ENCODE results near the gene GTF2A1.
"Not testable (repeated sequence)": the region's sequence is repeated elsewhere in the genome, so short reads cannot be mapped to it uniquely, and the experiment has no call there.

GTF2A1 gene

DNA sequence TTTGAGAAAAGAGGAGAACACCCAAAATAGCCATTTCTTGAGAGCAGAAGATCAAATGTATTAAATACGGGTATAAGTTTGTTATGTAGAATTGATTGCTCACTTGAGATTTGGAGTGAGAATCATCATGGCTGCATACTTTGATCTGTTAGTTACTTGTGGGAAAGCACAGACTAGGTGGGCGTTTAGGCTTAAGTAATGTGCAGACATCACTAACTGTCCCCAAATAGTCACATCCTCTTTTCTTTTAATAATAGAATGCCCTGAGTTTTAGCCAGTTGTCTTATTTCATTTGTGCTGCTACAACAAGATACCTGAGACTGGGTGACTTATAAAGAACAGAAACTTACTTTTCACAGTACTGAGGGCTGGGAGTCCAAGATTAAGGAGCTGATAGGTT lies 14.3 kb upstream of the GTF2A1 start:
- no peak for DNase-seq
- in situ Hi-C loops (cut with MboI; ENCODE audit: low pct_unique_long_range_greater_than_20kb, low sequenced_read_pairs) = no loop called here

DNA sequence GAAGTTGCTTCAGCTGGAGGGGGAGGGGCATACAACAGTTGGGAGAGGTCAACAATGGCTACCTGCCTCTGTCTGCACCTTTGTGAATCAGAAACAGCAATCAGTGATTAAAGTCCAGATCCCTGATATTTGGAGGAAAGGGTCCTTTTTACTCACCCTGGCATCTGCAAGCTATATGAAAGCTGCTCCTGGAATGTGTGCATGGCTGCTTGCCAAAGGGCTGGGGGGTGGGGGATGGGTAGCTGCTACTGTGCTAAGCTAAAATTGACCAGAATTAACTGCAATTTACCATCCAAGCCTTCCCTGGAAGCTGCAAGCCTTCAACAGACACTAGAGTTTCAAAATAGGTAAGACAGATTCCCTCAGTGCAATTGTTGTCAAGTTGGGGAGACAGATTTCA lies 13.5 kb upstream of the GTF2A1 start:
- no peak for DNase-seq
- in situ Hi-C loops (cut with MboI; ENCODE audit: low pct_unique_long_range_greater_than_20kb, low sequenced_read_pairs) = no loop called here

DNA sequence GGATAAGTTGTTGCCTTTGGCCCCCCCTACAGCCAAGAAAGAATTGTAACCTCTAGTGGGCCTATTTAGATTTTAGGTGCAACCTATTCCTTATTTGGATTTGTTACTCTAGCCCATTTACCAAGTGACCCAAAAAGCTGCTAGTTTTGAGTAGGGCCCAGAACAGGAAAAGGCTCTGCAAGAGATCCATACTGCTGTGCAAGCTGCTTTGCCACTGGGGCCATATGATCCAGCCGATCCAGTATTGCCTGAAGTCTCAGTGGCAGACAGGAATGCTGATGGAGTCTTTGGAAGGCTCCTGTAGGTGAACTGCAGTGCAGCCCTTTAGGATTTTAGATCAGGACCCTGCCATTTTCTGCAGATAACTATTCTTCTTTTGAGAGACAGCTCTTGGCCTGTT lies 12.9 kb upstream of the GTF2A1 start:
- in situ Hi-C loops (cut with MboI; ENCODE audit: low pct_unique_long_range_greater_than_20kb, low sequenced_read_pairs) = no loop called here
- DNase-seq = no peak

DNA sequence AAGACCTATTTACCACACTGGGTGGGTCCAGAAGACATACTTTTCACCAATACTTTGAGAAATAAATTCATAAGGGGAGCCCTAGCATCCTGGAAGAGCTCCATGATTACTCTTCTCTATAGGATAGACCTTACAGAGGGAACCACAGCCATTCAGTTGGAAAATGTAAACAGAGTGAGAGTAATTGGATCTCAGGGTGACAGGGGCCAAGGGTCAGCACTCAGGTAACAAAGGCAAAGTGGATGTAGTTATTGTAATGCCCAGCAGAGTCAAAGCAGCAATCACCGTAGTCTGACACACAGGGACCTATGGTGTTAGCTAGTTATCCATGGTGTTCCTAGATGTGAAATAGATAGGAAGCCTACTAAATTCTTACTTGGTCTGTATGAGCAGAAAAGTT lies 10.8 kb upstream of the GTF2A1 start:
- in situ Hi-C loops (cut with MboI; ENCODE audit: low pct_unique_long_range_greater_than_20kb, low sequenced_read_pairs) = no loop called here
- no peak for DNase-seq

DNA sequence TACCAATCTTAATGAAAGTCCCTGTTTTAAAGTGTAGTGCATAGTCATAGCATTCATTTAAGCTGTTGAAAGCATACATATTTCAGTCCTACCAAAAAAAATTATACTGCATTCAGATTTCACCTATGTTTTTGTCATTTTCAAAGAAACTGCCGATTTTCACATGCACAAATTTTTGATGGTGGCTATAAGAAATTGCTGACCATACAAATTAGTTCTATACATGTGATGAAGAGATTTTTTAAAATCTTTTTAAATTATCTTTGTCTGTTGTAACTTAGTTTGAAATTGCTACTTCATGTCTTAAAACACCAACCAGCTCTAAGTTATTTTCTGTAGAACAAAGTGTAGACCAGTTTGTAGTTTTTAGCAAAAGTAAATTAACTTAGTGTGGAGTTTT lies 3.5 kb upstream of the GTF2A1 start:
- in situ Hi-C loops (cut with MboI; ENCODE audit: low pct_unique_long_range_greater_than_20kb, low sequenced_read_pairs) = no loop called here
- DNase-seq = no peak

DNA sequence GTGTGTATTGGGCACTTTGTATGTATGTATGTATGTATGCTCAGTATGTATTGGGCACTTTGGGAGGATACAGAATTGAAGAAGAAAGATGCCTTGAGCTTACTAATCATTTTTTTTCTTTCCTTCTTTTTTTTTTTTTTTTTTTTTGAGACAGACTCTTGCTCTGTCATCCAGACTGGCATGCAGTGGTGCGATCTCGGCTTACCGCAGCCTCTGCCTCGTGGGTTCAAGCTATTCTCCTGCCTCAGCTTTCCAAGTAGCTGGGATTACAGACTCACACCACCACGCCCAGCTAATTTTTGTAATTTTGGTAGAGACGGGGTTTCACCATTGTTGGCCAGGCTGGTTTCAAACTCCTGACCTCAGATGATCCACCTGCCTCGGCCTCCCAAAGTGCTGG lies 3.0 kb upstream of the GTF2A1 start:
- in situ Hi-C loops (cut with MboI; ENCODE audit: low pct_unique_long_range_greater_than_20kb, low sequenced_read_pairs); DNase-seq: not testable (repeated sequence)

DNA sequence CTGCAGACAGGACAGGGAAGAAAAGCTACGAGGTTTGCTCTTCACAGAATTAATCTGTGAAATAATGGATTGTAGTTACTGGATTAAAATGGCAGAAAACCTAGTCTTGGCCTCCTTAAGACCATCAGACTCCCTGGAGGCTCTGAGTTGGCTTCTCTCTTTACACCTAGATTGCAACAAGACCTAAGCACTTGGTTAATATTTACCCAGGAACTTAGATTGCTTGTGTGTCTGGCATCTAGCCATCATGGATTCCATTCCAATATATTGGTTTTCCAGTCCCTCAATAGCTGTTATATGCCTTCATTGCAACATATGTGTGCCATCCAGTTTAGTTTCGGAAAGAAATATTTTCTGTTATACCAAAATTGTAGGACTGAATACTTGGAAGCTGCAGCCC lies 1.9 kb upstream of the GTF2A1 start:
- no peak for DNase-seq
- in situ Hi-C loops (cut with MboI; ENCODE audit: low pct_unique_long_range_greater_than_20kb, low sequenced_read_pairs) = no loop called here

DNA sequence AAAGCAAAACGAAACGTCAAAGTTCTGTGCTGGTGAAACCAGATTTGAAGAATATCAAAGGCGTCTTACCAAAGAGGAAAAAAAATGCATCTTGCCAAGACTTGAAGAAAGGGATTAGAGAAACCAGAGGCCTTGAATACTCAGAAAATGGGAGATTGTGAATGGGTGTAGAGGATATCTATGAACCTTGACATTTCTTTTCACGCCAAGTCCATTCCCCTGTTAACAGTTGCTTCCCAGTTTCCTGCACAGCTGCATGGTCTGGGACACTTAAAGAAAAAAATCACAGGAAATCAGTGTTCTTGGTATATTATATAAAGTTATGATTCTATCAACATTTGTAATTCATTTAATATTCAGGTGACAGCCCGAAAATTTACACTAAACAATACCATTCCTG lies 1.4 kb upstream of the GTF2A1 start:
- no peak for DNase-seq
- in situ Hi-C loops (cut with MboI; ENCODE audit: low pct_unique_long_range_greater_than_20kb, low sequenced_read_pairs) = no loop called here

DNA sequence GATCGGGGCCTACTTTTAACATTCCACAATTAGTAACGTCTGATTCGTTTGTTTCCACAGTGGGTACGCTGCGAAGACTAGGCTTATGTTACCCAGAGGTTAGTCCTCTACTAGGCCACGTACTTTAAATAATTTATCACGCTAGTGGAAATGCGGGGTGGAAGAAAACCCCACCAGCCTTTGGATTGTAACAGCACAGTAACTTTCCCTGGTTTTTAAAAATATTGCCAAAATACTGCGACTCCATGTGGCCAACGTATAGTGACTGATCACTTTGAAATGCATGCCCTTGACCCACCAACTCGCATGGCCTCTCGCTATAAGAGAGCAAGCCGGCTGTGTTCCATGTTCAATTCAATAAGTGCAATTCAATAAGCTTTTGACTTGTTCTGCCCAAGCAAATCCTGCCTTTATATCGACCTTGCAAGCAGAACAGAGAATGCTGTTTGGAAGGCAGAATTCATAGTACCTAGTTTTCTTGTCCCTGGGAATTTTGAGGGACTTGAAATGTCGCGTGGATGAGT lies 882 bp upstream of the GTF2A1 start:
- DNase-seq = no peak
- in situ Hi-C loops (cut with MboI; ENCODE audit: low pct_unique_long_range_greater_than_20kb, low sequenced_read_pairs) = no loop called here

DNA sequence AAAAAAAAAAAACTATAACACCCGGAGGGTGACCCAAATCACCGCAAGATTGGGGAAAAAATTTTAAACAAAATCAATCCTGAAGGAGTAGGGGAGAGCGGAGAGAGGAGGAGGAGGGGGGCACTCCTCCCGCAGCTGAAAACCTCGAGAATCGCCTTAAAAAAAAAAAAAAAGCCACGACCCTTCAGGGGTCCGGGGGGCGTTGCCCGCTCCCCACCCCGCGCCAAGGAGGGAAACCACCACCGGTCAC lies 254 bp downstream of the GTF2A1 start:
- in situ Hi-C loops (cut with MboI; ENCODE audit: low pct_unique_long_range_greater_than_20kb, low sequenced_read_pairs) = no loop called here

DNA sequence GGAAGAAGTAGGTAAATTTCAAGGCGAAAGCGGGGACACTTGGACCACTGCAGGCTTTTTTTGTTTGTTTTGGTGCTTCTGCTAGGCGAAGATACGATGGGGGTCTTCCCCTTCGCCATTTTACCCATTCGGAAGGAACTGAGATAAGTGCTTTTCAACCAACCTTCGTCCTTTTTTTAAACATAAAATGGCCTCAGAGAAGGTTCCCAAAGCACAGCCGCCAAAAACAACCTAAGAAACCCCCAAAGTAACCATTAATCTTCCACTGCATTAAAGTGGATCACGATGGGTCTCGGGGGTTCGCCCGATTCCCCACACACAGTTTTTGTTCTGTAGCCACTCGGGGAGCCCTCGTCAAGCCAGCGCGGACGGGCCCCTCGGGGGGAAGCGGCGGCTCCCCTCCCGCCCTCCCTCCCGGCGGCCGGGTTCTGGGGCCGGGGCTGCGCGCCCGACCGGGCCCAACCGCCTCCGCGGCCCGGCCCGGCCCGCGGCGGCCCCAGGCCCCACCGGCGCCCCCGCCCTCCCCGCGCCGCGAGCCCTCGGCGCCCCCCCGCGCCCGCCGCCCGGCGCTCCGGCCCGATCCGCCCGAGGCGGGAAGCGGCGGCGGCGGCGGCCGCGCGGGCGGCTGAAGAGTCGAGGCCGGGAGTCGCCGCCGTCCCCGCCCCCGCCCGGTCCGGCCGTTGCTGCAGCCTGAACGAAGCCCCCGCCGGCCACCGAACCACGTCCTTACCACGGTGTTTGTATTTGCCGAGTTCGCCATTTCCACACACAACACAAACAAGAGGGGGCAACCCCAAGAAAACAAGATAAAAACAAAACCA lies 790 bp downstream of the GTF2A1 start:
- in situ Hi-C loops (cut with MboI; ENCODE audit: low pct_unique_long_range_greater_than_20kb, low sequenced_read_pairs) = no loop called here
- no peak for DNase-seq

More for the DNA sequence above, 254 bp downstream of the GTF2A1 start:
- DNase-seq = no peak

DNA sequence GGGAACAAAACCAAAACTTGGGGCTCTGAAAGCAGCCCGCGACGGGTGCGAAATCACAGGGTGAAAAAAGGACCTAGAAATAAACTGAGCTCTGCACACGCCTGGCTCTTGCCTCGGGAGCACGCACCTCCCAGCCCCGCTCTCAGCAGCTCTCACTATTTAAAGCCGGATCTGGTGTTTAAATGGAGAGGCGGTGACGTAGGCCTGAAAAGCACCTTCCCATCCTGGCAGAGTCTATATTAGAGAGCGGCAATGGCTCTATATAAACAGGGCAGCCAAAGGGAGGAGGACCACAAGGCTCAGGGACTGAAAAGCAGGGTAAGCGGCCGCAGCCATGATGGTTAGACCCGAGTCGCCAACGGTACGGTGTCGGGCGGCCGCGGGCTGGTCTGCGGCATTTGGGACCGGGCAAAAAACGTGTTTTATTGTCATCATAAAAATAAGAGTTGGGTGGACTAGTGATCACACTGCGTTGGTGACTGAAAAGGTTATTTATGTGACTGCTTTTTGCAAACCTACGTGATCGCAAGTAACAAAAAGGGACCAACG lies 1.5 kb downstream of the GTF2A1 start:
- peak; percentile 94 for DNase-seq
- in situ Hi-C loops (cut with MboI; ENCODE audit: low pct_unique_long_range_greater_than_20kb, low sequenced_read_pairs) = no loop called here

DNA sequence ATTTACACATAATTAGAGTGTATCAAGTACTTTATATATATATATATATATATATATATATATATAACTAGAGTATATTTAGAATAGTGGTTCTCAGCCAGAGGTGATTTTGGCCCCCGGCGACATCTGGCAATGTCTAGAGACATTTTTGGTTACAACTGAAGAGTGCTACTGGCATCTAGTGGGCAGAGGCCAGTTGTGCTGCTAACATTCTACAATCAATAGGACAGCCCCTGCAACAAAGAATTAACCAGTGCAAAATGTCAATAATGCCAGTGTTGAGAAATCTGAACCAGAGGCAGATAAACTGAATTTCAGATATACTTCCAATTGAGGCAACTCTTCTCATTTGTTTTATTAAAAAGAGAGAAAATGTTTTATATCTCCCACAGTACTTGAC lies 8.9 kb downstream of the GTF2A1 start:
- in situ Hi-C loops (cut with MboI; ENCODE audit: low pct_unique_long_range_greater_than_20kb, low sequenced_read_pairs) = no loop called here
- DNase-seq = peak; percentile 51

DNA sequence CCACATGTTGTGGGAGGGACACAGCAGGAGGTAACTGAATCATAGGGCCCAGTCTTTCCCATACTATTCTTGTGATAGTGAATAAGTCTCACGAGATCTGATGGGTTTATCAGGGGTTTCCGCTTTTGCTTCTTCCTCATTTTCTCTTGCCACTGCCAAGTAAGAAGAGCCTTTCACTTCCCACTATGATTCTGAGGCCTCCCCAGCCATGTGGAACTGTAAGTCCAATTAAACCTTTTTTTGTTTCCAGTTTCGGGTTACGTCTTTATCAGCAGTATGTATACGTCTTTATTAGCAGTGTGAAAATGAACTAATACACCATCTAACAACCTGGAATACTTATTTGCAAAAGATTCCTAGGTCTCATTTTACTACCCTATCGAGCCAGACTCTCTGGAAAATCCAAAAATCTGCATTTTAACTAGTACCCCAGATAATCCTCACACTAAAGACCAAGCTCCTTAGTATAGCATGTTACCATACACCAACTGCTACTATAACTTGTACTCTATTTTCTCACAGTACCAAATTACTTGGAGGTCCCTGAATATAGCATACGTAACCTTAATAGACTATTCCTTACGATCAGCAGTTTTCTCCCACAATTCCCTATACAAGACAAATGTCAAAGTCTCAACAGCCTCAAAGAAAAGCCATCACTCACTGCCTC lies 11.5 kb downstream of the GTF2A1 start:
- peak; percentile 79 for DNase-seq
- in situ Hi-C loops (cut with MboI; ENCODE audit: low pct_unique_long_range_greater_than_20kb, low sequenced_read_pairs) = no loop called here

DNA sequence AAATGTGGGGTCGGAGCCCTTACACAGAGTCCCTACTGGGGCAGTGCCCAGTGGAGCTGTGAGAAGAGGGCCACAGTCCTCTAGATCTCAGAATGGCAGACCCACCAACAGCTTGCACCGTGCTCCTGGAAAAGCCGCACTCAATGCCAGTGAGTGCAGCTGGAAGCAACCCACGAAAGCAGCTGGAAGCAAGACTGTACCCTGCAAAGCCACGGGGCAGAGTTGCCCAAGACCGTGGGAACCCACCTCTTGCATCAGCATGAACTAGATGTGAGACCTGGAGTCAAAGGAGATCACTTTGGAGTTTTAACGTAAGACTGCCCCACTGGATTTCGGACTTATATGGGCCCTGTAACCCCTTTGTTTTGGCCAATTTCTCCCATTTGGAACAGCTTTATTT lies 12.3 kb downstream of the GTF2A1 start:
- no peak for DNase-seq
- in situ Hi-C loops (cut with MboI; ENCODE audit: low pct_unique_long_range_greater_than_20kb, low sequenced_read_pairs) = no loop called here

DNA sequence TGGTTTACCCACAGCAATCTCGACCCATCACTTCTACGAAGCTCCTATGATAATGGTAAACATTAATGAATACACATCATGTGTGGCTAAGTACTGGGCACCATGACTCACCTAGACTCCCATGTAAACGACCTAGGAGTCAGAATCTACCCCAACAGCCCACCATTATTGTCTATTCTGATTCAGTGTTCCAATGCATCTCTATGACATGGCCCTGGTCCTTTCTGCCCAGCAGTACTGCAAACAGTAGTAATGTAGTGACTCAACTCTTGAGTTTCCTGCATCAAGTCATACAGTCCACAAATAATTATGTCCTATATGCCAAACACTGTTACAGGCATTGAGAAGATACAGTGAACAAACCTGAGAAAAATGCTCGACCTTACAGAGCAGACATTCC lies 14.6 kb downstream of the GTF2A1 start:
- in situ Hi-C loops (cut with MboI; ENCODE audit: low pct_unique_long_range_greater_than_20kb, low sequenced_read_pairs) = no loop called here
- no peak for DNase-seq

DNA sequence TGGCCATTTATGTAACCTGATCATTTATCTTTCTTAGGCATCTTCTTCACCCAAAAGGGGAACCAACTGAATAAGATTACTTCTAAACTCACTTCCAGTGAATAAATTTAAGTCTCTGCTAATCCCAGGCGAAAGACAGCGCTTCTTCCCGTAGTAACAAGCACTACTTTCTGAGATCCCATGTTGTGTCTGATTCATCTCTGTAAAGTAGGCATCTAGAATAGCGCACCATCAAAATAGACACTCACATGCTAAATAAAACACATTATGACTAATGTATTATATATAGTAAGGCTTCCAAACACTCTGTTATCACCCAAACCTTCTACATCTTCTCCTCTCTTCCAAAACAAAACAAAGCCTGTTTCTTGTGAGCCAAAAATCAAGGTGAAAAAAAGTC lies 15.1 kb downstream of the GTF2A1 start:
- DNase-seq = peak; percentile 11
- in situ Hi-C loops (cut with MboI; ENCODE audit: low pct_unique_long_range_greater_than_20kb, low sequenced_read_pairs) = no loop called here

DNA sequence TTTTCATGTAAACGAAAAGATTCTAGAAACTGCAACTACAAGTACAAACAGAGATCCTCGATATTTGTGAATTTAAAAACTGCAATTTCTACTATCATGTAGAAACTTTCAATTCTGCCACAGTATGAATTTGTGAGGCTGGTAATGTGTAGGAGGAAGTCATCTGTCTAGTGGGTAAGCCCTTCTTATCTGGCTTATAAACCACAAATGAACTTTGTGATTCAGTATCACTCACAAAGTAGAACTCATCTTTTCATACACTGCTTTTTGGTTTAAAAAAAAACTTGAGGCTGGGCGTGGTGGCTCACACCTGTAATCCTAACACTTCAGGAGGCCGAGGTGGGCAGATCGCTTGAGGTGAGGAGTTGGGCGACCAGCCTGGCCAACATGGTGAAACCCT lies 20.7 kb downstream of the GTF2A1 start:
- DNase-seq = peak; percentile 35
- in situ Hi-C loops (cut with MboI; ENCODE audit: low pct_unique_long_range_greater_than_20kb, low sequenced_read_pairs) = no loop called here

DNA sequence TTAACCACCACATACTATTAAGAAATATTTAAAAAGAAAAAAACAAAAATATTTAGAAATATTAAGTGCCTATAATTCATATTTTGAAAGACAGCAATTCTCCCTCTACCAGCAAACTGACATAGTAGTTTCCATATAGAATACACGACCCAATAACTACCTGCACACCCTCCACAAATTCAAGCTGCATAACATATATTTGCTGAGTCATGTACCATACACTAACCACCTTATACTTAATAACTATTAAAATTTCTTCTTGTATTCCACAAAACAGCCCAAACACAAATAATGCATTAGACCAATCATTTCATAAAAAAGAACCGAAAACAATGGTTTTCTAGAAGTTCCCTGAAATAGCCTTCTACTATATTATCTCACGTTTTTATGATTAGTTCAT lies 21.7 kb downstream of the GTF2A1 start:
- in situ Hi-C loops (cut with MboI; ENCODE audit: low pct_unique_long_range_greater_than_20kb, low sequenced_read_pairs) = no loop called here
- DNase-seq = no peak

DNA sequence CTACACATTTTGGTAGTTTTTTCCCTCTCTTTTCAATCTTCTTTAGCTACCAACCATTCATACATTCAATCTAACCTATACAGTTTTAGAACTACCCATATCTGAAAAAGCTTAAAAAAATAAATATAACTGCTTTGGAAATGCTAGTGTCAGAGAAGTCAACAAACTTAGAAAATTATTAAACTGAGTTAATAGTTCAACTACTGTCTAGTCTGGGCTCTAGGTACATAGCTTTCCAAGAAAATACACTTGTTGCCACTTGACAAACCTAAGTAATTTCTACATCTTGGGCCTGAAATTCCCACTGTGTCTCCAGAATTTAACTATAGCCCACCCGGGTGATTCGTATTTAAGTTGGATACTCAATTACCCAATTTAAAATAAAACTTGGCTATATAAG lies 22.1 kb downstream of the GTF2A1 start:
- in situ Hi-C loops (cut with MboI; ENCODE audit: low pct_unique_long_range_greater_than_20kb, low sequenced_read_pairs) = no loop called here
- DNase-seq = no peak
